ENCODE data around the gene OTOF. TPM values are rescaled to one million over a fixed set of nuclear protein-coding genes. Genes with fewer than 3 reads are reported as not detected.

Gene OTOF
- total and polyA plus RNA-seq, 2 donors (not counting 3 experiments of a cell fraction or from before 2014, with no cell fraction given): 0.06 to 0.22 TPM

- Histone ChIP-seq H4K20me1 (replicated peaks; ENCODE audit: control insufficient read depth, extremely low read depth, insufficient read depth, low read length) (no peaks in the 10 kb centered on the region), H3K4me3 (replicated peaks in 1 of 3; ENCODE audit: insufficient read depth in 1 of 3, low read depth in 1 of 3, low read length in 3 of 3) (no peak overlapping the region), H3K27me3 (ENCODE audit: control insufficient read depth in 2 of 2, insufficient read depth in 2 of 2, low read length in 2 of 2) (peaks cover 2% of the 10 kb centered on the region in 2 experiments), H3K4me2 (ENCODE audit: insufficient read depth, low read length) (no peak overlapping the region), H3K9me3 (replicated peaks; ENCODE audit: control insufficient read depth, insufficient read depth, low read length) (no peaks in the 10 kb centered on the region), H3K9me1 (replicated peaks; ENCODE audit: control insufficient read depth, extremely low read depth, insufficient read depth, low read length) (no peaks in the 10 kb centered on the region), H2AFZ (ENCODE audit: low read depth, low read length) (no peak overlapping the region), H3K36me3 (ENCODE audit: control insufficient read depth in 2 of 2, extremely low read depth in 1 of 2, insufficient read depth in 2 of 2, low read length in 2 of 2) (no peaks in the 10 kb centered on the region), H3K4me1 (ENCODE audit: control insufficient read depth, extremely low read depth, insufficient read depth, low read length) (no peaks in the 10 kb centered on the region), H3K27ac (ENCODE audit: insufficient read depth, low read depth, low read length) (no peak overlapping the region), H3K9ac (replicated peaks; ENCODE audit: extremely low read depth, insufficient read depth, low read length) (no peak overlapping the region), H3K79me2 (ENCODE audit: control insufficient read depth, insufficient read depth, low read length) (no peaks in the 10 kb centered on the region)
- dilution Hi-C loops (cut with MboI; ENCODE audit: extremely low pct_ligation_motif_present, low sequenced_read_pairs): no loop called here
- TF ChIP-seq POLR2A (IDR thresholded peaks at IDR 0.05; ENCODE audit: low read depth, low read length) (no peak), POLR2AphosphoS5 (IDR thresholded peaks at IDR 0.05; ENCODE audit: insufficient read depth, low read depth, low read length) (no peak), FOS (IDR thresholded peaks at IDR 0.05; ENCODE audit: borderline replicate concordance, insufficient read depth, low read length) (no peak), MYC (IDR thresholded peaks at IDR 0.05; ENCODE audit: low read depth, low read length) (no peak), GATA2 (IDR thresholded peaks at IDR 0.05; ENCODE audit: insufficient read depth, insufficient read length, low read depth, low read length) (no peak), MAX (IDR thresholded peaks at IDR 0.05; ENCODE audit: insufficient read depth, insufficient read length) (no peak), EZH2 (IDR thresholded peaks at IDR 0.05; ENCODE audit: borderline replicate concordance, low read depth, low read length, severe bottlenecking) (no peak), JUN (IDR thresholded peaks at IDR 0.05; ENCODE audit: borderline replicate concordance, insufficient read depth, insufficient read length, low read depth) (no peak)
- TF ChIP-seq, protein P1, sequence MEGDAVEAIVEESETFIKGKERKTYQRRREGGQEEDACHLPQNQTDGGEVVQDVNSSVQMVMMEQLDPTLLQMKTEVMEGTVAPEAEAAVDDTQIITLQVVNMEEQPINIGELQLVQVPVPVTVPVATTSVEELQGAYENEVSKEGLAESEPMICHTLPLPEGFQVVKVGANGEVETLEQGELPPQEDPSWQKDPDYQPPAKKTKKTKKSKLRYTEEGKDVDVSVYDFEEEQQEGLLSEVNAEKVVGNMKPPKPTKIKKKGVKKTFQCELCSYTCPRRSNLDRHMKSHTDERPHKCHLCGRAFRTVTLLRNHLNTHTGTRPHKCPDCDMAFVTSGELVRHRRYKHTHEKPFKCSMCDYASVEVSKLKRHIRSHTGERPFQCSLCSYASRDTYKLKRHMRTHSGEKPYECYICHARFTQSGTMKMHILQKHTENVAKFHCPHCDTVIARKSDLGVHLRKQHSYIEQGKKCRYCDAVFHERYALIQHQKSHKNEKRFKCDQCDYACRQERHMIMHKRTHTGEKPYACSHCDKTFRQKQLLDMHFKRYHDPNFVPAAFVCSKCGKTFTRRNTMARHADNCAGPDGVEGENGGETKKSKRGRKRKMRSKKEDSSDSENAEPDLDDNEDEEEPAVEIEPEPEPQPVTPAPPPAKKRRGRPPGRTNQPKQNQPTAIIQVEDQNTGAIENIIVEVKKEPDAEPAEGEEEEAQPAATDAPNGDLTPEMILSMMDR (IDR thresholded peaks at IDR 0.05; ENCODE audit: extremely low read depth in 1 of 2, insufficient read depth in 1 of 2, low read depth in 1 of 2, low read length in 2 of 2): no peak
- intact Hi-C loops (cut with micrococcal nuclease): no loop called here
- DNase-seq (ENCODE audit: low read depth, low spot score) (no peak), FAIRE-seq (no peak)
- no TSS peak for BruUV-seq (replicated peaks)
- ChIA-PET CTCF (interaction anchor here (0.5 to 2.3 kb wide), 4 partner anchors 13 to 70 kb away, joined by 3 to 6 read pairs (median 3); no protein-coding TSS in a partner anchor), POLR2A (no interaction called here)
Measured at GRCh38 chr2:26507932-26508331, 30.0 kb upstream of the OTOF start.

All from endothelial cell of umbilical vein (primary cell).